Fibroblast of skin of left biceps (primary cell): ENCODE results near the gene SKIC8.
"Not testable (repeated sequence)": the region's sequence is repeated elsewhere in the genome, so short reads cannot be mapped to it uniquely, and the experiment has no call there.

Experiments used
- DNase-seq, 2 experiments: peaks; one replicate each; pipeline ENCODE4 v3.0.0-alpha.2; 2013; ENCODE audit warnings: low read depth in 2 of 2

Gene SKIC8

GRCh38 chr15:78256044-78256437 is 43.4 kb downstream of the SKIC8 start:
- no peak for DNase-seq

- DNase-seq, result no peak
Measured at GRCh38 chr15:78255421-78256043, 43.9 kb downstream of the SKIC8 start.

DNA sequence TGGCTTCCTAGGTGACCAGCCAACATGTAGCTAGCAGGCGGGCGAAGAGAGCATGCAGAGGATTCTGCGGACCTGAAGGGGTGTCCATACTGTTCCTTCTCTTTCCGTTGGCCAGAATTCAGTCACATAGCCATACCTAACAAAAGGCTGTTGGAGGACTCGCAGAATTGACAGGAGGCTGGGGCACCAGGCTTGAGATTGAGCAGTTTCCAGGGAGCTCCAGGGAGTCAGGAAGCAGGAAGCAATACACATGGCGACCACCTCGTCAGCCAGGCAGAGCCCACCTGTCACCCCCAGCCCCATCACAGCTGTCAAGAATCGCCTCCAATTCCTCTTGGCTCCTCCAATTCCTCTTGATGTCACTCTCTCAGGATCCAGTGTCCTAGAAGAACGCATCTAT is 48.3 kb downstream of the SKIC8 start:
- DNase-seq, result no peak

DNA sequence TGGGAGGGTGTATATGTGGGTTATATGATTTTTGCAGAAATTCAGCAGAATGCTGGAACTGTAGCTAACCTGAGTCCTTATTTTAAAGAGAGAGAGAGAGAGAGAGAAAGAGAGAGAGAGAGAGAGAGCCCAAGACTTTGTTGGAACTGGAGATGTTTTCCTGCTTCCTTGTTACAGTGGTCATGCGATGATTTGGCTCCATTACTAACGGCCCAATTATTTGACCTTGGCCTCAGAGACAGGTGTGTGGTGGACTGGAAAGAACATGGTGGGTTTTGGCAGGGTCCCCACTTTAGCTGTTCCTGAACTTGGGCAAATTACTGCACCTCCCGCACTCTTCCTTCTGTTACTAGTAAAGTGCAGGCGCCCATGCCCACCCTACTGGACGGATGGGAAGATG is 50.3 kb downstream of the SKIC8 start:
- DNase-seq, result no peak

- DNase-seq, result no peak
Measured at GRCh38 chr15:78247911-78248310, 51.5 kb downstream of the SKIC8 start.

GRCh38 chr15:78245976-78246620 is 53.3 kb downstream of the SKIC8 start:
- DNase-seq, result not testable (repeated sequence)

GRCh38 chr15:78245392-78245791 is 54.0 kb downstream of the SKIC8 start:
- not testable (repeated sequence) for DNase-seq

DNA sequence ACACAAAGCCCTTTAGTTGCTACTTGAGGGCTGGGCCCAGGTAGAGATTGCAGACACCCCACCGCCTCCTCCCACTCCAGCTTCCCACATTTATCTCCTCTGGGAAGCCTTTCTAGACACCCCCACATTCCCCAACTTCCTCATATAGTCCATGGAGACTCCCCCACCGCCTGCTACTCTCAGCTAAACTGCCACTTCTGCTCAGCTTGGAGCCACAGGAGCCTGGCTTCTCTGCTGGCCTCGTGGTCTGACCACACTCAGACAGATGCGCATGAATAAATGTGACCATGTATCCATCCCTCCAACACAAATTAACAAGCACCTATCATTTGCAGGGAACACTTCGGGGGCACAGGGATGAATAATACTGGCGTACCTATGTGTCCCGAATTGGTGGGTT is 54.5 kb downstream of the SKIC8 start:
- DNase-seq, result no peak

DNA sequence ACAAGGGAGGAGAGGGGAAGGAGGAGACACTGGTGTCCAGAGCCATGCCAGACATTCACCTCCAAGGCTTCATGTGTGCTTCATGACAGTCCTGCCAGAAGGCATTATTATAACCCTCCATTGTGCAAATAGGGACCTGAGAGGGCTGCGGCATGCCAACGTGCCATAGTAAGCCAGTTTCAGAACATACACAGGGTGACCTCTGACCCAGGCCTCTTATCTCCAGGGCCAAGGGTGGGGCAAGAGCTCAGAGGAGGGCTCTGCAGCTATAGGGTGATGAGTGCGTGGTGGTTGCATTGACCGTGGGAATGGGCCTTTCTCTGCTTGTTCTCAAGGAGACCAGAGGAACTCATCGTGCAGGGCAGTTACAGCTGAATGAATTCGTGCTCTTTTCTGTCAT is 55.3 kb downstream of the SKIC8 start:
- no peak for DNase-seq

GRCh38 chr15:78243491-78243941 is 55.9 kb downstream of the SKIC8 start:
- no peak for DNase-seq

DNA sequence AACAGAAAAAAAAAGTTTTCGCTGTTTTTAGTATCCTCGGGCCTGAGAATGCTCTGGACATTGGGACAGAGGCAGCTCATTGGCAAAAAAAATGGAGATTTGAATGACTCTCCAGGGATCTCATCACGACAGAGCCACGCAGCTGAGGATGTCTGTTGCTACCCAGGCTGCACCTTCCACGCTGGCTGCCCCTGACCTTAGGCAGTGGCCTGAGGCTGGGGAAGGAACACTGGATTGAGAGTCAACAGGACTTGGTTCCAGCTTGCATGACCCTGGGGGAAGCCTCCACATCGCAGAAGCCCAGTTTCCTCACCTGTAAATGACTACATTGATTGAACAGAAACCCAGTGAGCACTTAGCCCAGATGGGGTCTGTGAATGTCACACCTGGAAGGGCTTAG is 56.4 kb downstream of the SKIC8 start:
- no peak for DNase-seq

DNA sequence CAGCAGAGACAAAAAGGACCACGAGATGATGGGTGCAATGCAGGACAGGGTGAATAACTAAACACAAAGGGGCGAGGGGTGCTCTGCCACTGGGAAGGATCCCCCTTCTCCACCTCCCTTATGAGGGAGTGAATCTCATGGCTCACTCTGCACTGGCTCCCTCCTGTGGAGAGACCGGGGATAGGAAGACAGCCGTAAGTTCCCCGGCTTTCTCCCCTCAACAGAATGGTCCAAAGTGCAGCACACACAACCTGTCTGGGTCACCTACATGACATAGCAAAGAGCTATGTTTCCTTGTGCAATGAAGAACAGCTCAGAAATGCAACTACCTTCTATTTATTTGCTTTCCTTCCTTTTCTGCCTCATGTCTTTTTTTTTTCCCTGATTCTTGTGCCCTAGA is 57.3 kb downstream of the SKIC8 start:
- DNase-seq, result no peak

GRCh38 chr15:78241017-78241416 is 58.4 kb downstream of the SKIC8 start:
- no peak for DNase-seq

GRCh38 chr15:78239811-78240210 is 59.6 kb downstream of the SKIC8 start:
- DNase-seq, result no peak

DNA sequence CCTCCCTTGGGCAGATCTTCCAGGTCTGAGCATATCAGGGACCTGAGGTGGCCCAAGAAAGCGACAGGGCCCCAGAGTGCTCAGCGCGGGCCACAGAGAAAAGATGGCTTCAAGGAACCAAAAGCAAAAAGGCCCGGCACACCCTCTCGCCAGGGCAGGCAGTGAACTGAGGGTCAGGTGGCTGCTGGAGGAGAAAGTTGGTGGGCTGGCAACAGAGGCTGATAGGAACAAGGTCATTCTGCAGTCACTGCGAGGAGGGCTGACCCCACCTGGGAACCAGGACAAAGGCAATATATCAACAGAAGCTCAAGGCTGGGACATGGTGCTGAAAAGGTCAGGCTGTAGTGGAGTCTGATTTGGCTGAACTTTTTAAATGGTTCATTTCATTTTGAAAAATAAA is 62.3 kb downstream of the SKIC8 start:
- no peak for DNase-seq

- no peak for DNase-seq
Measured at GRCh38 chr15:78236491-78236890, 62.9 kb downstream of the SKIC8 start.

DNA sequence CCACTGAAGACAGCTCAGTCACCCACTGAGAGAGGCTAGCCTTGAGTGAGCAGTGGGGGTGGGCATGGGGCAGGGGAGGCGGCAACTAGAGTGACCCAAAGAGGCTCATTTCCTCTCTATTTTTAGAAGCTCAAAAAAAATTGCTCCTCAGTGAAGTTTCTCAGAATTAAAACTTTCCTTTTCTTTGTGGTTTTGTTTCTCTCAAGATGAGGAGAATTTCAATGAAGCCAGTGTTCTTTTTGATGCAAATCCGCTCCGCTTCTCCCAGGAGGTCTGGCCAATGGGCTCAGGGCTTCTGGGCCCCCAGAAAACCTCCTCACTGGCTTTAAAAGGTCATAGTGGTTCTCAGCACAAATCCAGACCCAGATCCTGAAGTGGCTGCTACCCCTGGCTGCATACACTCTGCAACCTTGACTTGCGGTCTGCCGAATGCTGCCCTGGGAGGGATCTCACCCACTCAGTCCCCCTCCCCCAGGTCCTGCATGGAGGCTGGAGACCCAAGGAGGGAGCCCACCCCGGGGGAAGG is 64.8 kb downstream of the SKIC8 start, which contains the start of gene ACSBG1:
ACSBG1 (minus strand) TSS at position 51 of the 526 bp plus-strand sequence. CDS start 64 bp downstream, outside the sequence.
- DNase-seq, result no peak

DNA sequence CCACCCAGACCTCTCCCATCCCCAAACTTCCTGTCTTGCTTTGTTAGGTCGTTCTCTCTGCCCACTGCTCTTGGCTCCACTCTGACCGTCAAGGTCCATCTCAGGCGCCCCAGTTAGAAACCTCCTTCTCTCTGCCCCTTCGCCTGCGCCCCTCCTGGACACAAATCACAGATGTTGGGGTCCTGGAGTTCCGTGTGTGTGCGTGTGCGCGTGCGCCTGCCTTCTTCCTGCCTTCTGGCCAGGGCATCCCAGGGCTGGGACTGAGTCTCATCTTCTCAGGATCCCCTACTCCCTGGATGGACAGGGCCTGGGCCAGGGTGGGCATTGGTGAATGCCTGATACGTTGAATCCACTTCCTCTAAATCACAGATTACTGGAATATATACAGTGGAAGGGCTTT is 65.9 kb downstream of the SKIC8 start:
- DNase-seq, result no peak
